Measurements from ENCODE around the gene CERT1. TPM values are rescaled to one million over a fixed set of nuclear protein-coding genes. Genes with fewer than 3 reads are reported as not detected.
"Not testable (repeated sequence)": the region's sequence is repeated elsewhere in the genome, so short reads cannot be mapped to it uniquely, and the experiment has no call there.

CERT1 gene
- total RNA-seq, 3 donors from 2014 or later = 41.4 to 63.4 (median 45.0) TPM

DNA sequence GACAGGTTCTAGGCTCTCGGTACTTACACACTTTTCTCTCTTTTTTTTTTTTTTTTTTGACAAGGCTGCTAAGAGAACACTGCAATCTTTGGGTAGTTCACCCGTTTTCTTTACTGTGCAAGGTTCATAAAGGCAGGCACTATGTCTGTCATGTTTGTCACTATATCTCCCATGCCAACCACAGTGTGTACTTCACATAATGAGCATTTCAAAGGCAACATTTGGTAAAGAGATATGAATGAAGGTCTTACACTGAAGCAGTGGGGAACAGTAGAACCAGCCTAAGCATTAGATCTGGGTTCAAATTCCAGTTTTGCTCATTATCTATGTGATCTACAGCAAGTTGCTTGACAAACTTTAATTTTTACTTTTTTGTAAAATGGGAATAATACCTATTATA, 175.9 kb downstream of the CERT1 start:
- intact Hi-C loops (cut with DNase I, micrococcal nuclease) = no loop called here
- Histone ChIP-seq H3K4me3 (no peak overlapping the region), H3K9me3 (no peaks in the 10 kb centered on the region), H3K36me3 (ENCODE audit: low read depth) (peaks cover 4% of the 10 kb centered on the region), H3K4me1 (ENCODE audit: low read depth) (peaks cover 23% of the 10 kb centered on the region)
- TF ChIP-seq, protein P1, sequence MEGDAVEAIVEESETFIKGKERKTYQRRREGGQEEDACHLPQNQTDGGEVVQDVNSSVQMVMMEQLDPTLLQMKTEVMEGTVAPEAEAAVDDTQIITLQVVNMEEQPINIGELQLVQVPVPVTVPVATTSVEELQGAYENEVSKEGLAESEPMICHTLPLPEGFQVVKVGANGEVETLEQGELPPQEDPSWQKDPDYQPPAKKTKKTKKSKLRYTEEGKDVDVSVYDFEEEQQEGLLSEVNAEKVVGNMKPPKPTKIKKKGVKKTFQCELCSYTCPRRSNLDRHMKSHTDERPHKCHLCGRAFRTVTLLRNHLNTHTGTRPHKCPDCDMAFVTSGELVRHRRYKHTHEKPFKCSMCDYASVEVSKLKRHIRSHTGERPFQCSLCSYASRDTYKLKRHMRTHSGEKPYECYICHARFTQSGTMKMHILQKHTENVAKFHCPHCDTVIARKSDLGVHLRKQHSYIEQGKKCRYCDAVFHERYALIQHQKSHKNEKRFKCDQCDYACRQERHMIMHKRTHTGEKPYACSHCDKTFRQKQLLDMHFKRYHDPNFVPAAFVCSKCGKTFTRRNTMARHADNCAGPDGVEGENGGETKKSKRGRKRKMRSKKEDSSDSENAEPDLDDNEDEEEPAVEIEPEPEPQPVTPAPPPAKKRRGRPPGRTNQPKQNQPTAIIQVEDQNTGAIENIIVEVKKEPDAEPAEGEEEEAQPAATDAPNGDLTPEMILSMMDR (IDR thresholded peaks at IDR 0.05) = no peak
- ATAC-seq (no peak), DNase-seq (no peak)

DNA sequence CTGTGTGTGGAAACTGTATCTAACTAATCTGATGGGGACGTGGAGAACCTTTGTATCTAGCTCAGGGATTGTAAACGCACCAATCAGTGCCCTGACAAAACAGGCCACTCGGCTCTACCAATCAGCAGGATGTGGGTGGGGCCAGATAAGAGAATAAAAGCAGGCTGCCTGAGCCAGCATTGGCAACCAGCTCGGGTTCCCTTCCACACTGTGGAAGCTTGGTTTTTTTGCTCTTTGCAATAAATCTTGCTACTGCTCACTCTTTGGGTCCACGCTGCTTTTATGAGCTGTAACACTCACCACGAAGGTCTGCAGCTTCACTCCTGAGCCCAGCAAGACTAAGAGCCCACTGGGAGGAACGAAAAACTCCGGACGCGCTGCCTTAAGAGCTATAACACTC, 177.0 kb downstream of the CERT1 start:
- ATAC-seq; H3K36me3 ChIP-seq (ENCODE audit: low read depth); H3K4me3 ChIP-seq; H3K9me3 ChIP-seq; intact Hi-C loops (cut with DNase I, micrococcal nuclease); DNase-seq: not testable (repeated sequence)
- peaks cover 17% of the 10 kb centered on the region for H3K4me1 ChIP-seq (ENCODE audit: low read depth)

DNA sequence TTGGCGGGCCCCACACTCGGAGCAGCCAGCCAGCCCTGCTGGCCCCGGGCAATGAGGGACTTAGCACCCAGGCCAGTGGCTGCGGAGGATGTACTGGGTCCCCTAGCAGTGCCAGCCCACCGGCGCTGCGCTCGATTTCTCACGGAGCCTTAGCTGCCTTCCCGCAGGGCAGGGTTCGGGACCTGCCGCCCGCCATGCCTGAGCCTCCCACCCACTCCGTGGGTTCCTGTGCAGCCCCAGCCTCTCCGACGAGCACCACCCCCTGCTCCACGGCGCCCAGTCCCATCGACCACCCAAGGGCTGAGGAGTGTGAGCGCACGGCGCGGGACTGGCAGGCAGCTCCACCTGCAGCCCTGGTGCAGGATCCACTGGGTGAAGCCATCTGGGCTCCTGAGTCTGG, 177.7 kb downstream of the CERT1 start:
- H3K4me3 ChIP-seq; H3K9me3 ChIP-seq; DNase-seq; ATAC-seq; intact Hi-C loops (cut with DNase I, micrococcal nuclease); H3K36me3 ChIP-seq (ENCODE audit: low read depth): not testable (repeated sequence)
- H3K4me1 ChIP-seq (ENCODE audit: low read depth) = peaks cover 17% of the 10 kb centered on the region

DNA sequence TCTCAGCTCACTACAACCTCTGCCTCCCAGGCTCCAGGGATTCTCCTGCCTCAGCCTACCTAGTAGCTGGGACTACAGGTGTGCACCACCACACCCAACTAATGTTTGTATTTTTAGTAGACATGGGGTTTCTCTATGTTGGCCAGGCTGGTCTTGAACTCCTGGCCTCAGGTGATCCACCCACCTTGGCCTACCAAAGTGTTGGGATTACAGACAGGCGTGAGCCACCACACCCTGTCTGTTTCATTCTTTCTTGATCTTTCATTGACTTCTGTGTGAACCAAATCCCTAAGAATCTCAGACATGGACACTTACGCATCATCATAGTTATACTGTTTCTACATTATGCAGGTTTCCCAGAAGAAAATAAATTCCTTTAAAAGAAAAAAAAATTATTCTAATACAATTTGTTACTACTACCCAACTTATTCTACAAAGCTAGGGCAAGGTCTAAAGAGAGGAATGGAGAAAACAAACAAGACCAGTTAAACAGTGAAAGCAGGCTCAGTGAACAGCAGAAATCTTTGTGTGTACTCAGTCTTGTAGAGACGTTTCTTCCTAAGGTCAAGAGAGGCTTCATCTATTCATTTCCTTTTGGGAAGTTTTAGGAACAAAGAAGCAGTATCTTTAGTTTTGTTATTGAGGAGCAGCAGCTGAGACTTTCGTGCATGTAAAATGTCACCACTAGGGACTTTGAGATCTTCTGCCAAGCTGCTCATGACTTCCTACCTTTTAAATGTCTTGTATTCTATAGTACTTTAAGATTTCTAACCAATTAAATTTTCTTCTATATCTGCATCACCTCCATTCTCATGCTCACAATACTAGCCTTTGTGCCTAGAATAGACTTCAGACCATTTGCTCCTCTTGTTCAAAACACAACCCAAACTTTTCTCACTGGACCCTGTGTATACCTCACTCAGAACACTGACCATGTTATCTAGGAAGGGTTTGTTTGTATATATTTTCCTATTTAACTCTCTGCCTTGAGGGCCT, 180.0 kb downstream of the CERT1 start:
- no peak overlapping the region for H3K4me3 ChIP-seq
- no peaks in the 10 kb centered on the region for H3K36me3 ChIP-seq (ENCODE audit: low read depth)
- no peaks in the 10 kb centered on the region for H3K9me3 ChIP-seq
- H3K4me1 ChIP-seq (ENCODE audit: low read depth) = peaks cover 5% of the 10 kb centered on the region
- ATAC-seq (no peak), DNase-seq (no peak)
- intact Hi-C loops (cut with DNase I, micrococcal nuclease) = no loop called here
- TF ChIP-seq, protein P1 (IDR thresholded peaks at IDR 0.05) = no peak

DNA sequence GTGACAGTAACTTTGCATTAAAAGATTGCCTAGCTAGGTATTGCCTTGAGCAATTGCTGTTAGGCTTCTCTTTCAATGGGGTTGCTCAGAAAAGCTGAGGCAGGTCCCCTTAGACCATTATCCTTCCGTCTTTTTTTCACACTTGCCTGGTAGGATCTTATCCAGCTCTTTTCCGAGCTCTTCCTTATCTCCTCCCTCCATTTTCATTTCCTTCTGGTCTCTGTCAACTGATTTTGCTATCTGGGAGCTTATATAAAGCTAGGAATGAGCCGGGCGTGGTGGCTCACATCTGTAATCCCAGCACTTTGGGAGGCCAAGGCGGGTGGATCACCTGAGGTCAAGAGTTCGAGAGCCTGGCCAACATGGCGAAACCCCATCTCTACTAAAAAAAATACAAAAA, 181.0 kb downstream of the CERT1 start:
- intact Hi-C loops (cut with DNase I, micrococcal nuclease) = no loop called here
- Histone ChIP-seq H3K36me3 (ENCODE audit: low read depth) (no peaks in the 10 kb centered on the region), H3K4me1 (ENCODE audit: low read depth) (no peaks in the 10 kb centered on the region), H3K4me3 (no peak overlapping the region), H3K9me3 (no peaks in the 10 kb centered on the region)
- ATAC-seq (no peak), DNase-seq (no peak)
- TF ChIP-seq, protein P1 (IDR thresholded peaks at IDR 0.05) = no peak

Other genes starting within 250 kb of the CERT1 start
- 100 to 1,000 TPM in 2 of 3 donors, 10 to 100 TPM in 1; 91.4 to 184 (median 149) TPM for gene HMGCR, start 174.4 kb downstream of the CERT1 start, total RNA-seq
- gene POLK, start 262 bp upstream of the CERT1 start, total RNA-seq = 10 to 100 TPM; 15.3 to 32.5 (median 17.6) TPM
- 1 to 10 TPM; 4.0 to 9.2 (median 8.0) TPM for gene ANKDD1B, start 99.8 kb upstream of the CERT1 start, total RNA-seq
- 10 to 100 TPM in 1 of 3 donors, 1 to 10 TPM in 2; 7.7 to 13.3 (median 9.5) TPM for gene POC5, start 205.8 kb upstream of the CERT1 start, total RNA-seq

All from mucosa of descending colon (tissue), 3 donors.